Measurements from ENCODE around the gene GRAP2.

- TF ChIP-seq CTCF (IDR thresholded peaks at IDR 0.05): no peak
- TF ChIP-seq POLR2A (IDR thresholded peaks at IDR 0.05): no peak
Measured at GRCh38 chr22:39933741-39934140, 32.9 kb downstream of the GRAP2 start.

All from uterus (tissue), 2 donors.